ENCODE data around the gene CACNB4. TPM values are rescaled to one million over a fixed set of nuclear protein-coding genes. Genes with fewer than 3 reads are reported as not detected.

Gene CACNB4
- total RNA-seq, 2 experiments from 2014 or later, result 0.06 to 0.76 TPM

- CTCF ChIA-PET (ENCODE audit: unreplicated experiment), result interaction anchor here (3.5 kb wide), 1 partner anchor 17 kb away, joined by 10 read pairs; no protein-coding TSS in a partner anchor
- Histone ChIP-seq H3K27ac (ENCODE audit: low read depth, low read length, poor library complexity, severe bottlenecking) (peak within 1 kb of the TSS; percentile 57), H3K4me2 (ENCODE audit: low read length) (peak within 1 kb of the TSS; percentile 89), H3K79me2 (ENCODE audit: insufficient read depth, low read depth, low read length) (peaks cover 48% of the 10 kb centered on the region), H3K4me3 (ENCODE audit: low read depth, low read length, poor library complexity, severe bottlenecking) (peak within 1 kb of the TSS; percentile 99), H3K36me3 (ENCODE audit: insufficient read depth, low read length) (peaks cover 11% of the 10 kb centered on the region; the same call in 1 of the 2 replicates), H3K9me2 (ENCODE audit: insufficient read depth, low read length) (no peaks in the 10 kb centered on the region), H4K20me1 (ENCODE audit: insufficient read depth, low read length) (peaks cover 20% of the 10 kb centered on the region; the same call in 1 of the 2 replicates), H2AFZ (ENCODE audit: low read length) (peak within 1 kb of the TSS; percentile 74), H3K4me1 (ENCODE audit: insufficient read depth, low read length, poor library complexity, severe bottlenecking) (peaks cover 34% of the 10 kb centered on the region), H3K9me3 (ENCODE audit: low read length) (no peaks in the 10 kb centered on the region)
- TF ChIP-seq EZH2phosphoT487 (IDR thresholded peaks at IDR 0.05; ENCODE audit: borderline replicate concordance, low read depth, low read length), result no peak
- TF ChIP-seq, protein P1, sequence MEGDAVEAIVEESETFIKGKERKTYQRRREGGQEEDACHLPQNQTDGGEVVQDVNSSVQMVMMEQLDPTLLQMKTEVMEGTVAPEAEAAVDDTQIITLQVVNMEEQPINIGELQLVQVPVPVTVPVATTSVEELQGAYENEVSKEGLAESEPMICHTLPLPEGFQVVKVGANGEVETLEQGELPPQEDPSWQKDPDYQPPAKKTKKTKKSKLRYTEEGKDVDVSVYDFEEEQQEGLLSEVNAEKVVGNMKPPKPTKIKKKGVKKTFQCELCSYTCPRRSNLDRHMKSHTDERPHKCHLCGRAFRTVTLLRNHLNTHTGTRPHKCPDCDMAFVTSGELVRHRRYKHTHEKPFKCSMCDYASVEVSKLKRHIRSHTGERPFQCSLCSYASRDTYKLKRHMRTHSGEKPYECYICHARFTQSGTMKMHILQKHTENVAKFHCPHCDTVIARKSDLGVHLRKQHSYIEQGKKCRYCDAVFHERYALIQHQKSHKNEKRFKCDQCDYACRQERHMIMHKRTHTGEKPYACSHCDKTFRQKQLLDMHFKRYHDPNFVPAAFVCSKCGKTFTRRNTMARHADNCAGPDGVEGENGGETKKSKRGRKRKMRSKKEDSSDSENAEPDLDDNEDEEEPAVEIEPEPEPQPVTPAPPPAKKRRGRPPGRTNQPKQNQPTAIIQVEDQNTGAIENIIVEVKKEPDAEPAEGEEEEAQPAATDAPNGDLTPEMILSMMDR (conservative IDR thresholded peaks at IDR 0.05; ENCODE audit: low read length), result no peak
- intact Hi-C loops (cut with micrococcal nuclease; ENCODE audit: unreplicated experiment), result loop anchor here (5.0 to 10.0 kb wide), 2 partner anchors 346 to 889 kb away; partner anchors contain the start of genes ARL6IP6, PRPF40A and STAM2
- POLR2A ChIA-PET, result interaction anchor here (0.5 to 6.1 kb wide), 16 partner anchors 9 to 565 kb away, joined by 3 to 80 read pairs (median 4); no protein-coding TSS in a partner anchor
- DNase-seq (ENCODE audit: low spot score), result peak; percentile 94
- no TSS peak for BruUV-seq (replicated peaks)
Measured at GRCh38 chr2:151828143-151828889, 270.5 kb downstream of the CACNB4 start, which contains the start of gene ARL5A. Gene ARL5A (minus strand): TSS chr2:151828421. CDS start chr2:151828176, 245 bp downstream.

DNA sequence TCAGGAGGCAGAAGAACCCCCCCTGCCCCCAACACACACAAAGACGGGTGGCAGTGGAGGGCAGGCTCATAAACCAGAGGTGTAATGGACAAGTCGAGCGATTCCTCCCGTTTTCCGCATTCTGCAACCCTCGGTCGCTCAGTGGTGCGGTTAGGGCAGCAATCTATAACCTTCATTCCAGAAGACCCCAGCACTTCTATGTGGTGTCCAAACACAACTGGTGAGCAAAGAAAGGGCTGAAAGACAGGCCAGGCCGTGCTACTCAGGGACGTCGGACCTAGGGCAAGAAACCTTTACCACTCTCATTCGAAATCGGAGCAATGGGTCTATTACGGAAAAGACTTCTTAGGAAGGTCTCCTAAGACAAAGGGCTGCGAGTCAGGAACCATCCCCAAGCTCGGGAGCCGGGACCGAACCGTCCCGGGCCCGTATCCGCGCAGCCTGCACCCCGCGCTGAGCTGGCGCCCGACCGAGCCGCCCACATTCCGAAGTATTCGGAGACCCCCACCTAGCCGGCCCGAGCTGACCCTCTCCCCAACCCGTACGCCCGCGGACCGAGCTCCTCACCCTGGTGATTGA is 271.2 kb downstream of the CACNB4 start:
- intact Hi-C loops (cut with micrococcal nuclease; ENCODE audit: unreplicated experiment), result loop anchor here (5.0 to 10.0 kb wide), 2 partner anchors 347 to 890 kb away; partner anchors contain the start of genes ARL6IP6, PRPF40A and STAM2
- Histone ChIP-seq H3K36me3 (ENCODE audit: insufficient read depth, low read length) (peaks cover 12% of the 10 kb centered on the region; the same call in 1 of the 2 replicates), H4K20me1 (ENCODE audit: insufficient read depth, low read length) (peaks cover 20% of the 10 kb centered on the region; the same call in 1 of the 2 replicates), H3K4me3 (ENCODE audit: low read depth, low read length, poor library complexity, severe bottlenecking) (peak overlapping the region; percentile 99), H3K4me1 (ENCODE audit: insufficient read depth, low read length, poor library complexity, severe bottlenecking) (peaks cover 34% of the 10 kb centered on the region), H3K27ac (ENCODE audit: low read depth, low read length, poor library complexity, severe bottlenecking) (peak overlapping the region; percentile 57), H3K9me2 (ENCODE audit: insufficient read depth, low read length) (no peaks in the 10 kb centered on the region), H3K79me2 (ENCODE audit: insufficient read depth, low read depth, low read length) (peaks cover 55% of the 10 kb centered on the region), H3K9me3 (ENCODE audit: low read length) (no peaks in the 10 kb centered on the region), H2AFZ (ENCODE audit: low read length) (peak overlapping the region; percentile 74), H3K4me2 (ENCODE audit: low read length) (peak overlapping the region; percentile 89)
- peak; percentile 50 for DNase-seq (ENCODE audit: low spot score)
- TF ChIP-seq, protein P1 (conservative IDR thresholded peaks at IDR 0.05; ENCODE audit: low read length), result no peak
- no peak for TF ChIP-seq EZH2phosphoT487 (IDR thresholded peaks at IDR 0.05; ENCODE audit: borderline replicate concordance, low read depth, low read length)
- ChIA-PET POLR2A (interaction anchor here (0.5 to 6.1 kb wide), 14 partner anchors 8 to 564 kb away, joined by 3 to 80 read pairs (median 4); no protein-coding TSS in a partner anchor), CTCF (ENCODE audit: unreplicated experiment) (interaction anchor here (0.6 to 3.5 kb wide), 2 partner anchors 18 to 99 kb away, joined by 3 to 10 read pairs; no protein-coding TSS in a partner anchor)
- BruUV-seq (replicated peaks), result no TSS peak

Data from OCI-LY7 (cell line).